GM12892 (cell line): Measurements from ENCODE around the gene PARP3.

Experiments used
- POLR2A ChIP-seq: IDR thresholded peaks from 2 replicates; pipeline ENCODE4 v1.6.1; 2011; ENCODE audit warnings: low read depth, low read length, control low read depth
- POLR2AphosphoS5 ChIP-seq: IDR thresholded peaks from 2 replicates; pipeline ENCODE4 v1.6.1; 2011; ENCODE audit warnings: low read depth, low read length, control low read depth

DNA sequence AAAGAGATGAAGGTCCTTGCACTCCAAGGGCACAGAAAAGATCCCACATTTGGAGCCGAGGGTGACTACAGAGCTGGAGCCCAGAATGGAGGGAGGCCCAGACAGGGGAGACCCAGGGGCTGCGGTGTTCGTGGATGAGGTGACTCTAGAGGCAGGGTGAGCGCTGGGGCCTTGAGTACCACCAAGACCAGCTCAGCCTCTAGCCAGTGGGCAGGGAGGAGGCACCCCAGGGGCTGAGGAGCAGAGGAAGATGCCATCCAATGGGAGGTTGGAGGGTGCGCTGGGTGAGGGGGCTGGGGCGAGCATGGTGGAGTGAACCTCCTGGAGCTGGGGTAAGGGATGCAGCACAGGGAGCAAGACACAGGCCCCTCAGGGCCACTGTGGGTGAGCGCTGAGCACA lies 13.7 kb upstream of the PARP3 start:
- no peak for TF ChIP-seq POLR2A
- TF ChIP-seq POLR2AphosphoS5: no peak
